ENCODE data around the gene THRA. TPM values are rescaled to one million over a fixed set of nuclear protein-coding genes. Genes with fewer than 3 reads are reported as not detected.

Gene THRA
- total RNA-seq, 2 experiments from 2014 or later, result 5.9 to 8.3 TPM

DNA sequence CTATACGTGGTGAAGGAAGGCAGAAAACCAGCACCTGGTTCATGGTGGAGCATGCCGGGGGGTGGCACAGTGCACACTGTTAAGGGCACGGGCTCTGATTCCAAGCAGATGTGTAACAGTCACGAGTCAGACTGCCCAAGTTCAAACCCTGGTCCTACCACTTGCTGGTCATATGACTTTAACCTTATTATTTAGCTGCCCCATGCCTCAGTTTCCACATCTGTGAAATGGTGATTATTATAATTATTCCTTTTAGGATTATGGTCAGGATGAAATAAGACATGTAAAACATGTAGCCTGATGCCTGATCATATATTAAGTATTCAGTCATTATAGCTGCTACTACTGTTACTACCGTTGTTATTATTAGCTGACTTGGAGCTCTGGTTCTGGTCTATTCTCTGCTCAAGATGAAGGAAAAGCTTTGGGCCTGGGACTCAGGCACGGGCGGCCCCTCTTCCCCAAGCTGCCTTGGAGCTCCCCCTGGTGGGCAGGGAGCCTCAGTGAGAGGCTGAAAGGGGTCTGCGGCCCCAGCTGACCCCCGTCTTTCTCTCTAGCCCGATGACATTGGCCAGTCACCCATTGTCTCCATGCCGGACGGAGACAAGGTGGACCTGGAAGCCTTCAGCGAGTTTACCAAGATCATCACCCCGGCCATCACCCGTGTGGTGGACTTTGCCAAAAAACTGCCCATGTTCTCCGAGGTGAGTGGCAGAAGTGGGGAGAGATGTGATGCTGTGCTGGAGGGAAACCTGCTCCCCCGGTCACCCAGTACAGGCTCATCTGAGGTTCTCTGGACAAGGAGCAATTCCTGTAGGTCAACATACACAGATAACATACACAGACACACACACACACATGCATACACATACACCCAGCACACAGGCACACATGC is 23.6 kb downstream of the THRA start:
- Mint-ChIP-seq H3K4me1 (no peaks in the 10 kb centered on the region), H3K27ac (no peak overlapping the region), H3K4me3 (no peak overlapping the region), H3K9me3 (ENCODE audit: low read depth) (no peaks in the 10 kb centered on the region), H3K36me3 (peaks cover 1% of the 10 kb centered on the region), H3K27me3 (no peaks in the 10 kb centered on the region)
- ATAC-seq (peak; percentile 63), DNase-seq (peak; percentile 66)
- CTCF ChIA-PET, result interaction anchor here (0.7 to 4.1 kb wide), 23 partner anchors 9 to 82 kb away, joined by 3 to 59 read pairs (median 4); partner anchors contain the start of genes CSF3, MED24, NR1D1 and THRA

DNA sequence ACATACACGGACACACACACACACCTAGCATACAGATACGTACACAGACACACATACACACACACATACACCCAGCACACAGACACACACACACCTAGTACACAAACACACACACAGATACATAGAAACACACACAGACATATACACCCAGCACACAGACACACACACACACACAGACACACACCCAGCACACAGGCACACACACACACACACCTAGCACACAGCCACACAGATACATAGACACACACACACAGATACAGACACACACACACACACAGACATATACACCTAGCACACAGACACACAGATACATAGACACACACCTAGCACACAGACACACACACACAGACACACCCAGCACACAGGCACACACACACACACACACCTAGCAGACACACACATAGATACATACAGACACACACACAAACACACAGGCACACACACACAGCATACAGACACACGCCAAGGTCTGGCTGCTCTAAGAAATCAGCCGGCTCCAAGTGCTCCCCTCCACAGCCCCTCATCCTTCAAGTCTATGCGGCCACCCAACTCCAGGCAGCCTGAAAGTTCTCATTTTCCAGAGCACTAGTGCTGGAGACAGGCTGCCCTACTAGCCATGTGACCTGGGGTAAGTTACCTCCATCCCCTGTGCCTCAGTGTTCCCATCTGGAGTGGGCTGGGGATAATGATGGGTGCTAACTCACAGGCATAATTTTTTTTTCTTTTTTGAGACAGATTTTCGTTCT is 24.5 kb downstream of the THRA start:
- Mint-ChIP-seq H3K4me1 (no peaks in the 10 kb centered on the region), H3K4me3 (no peak overlapping the region), H3K27ac (no peak overlapping the region), H3K27me3 (no peaks in the 10 kb centered on the region), H3K9me3 (ENCODE audit: low read depth) (no peaks in the 10 kb centered on the region), H3K36me3 (peaks cover 1% of the 10 kb centered on the region)
- CTCF ChIA-PET, result interaction anchor here (0.8 to 4.1 kb wide), 14 partner anchors 11 to 82 kb away, joined by 3 to 59 read pairs (median 4); partner anchors contain the start of genes CSF3 and MED24
- no peak for DNase-seq
- no peak for ATAC-seq

DNA sequence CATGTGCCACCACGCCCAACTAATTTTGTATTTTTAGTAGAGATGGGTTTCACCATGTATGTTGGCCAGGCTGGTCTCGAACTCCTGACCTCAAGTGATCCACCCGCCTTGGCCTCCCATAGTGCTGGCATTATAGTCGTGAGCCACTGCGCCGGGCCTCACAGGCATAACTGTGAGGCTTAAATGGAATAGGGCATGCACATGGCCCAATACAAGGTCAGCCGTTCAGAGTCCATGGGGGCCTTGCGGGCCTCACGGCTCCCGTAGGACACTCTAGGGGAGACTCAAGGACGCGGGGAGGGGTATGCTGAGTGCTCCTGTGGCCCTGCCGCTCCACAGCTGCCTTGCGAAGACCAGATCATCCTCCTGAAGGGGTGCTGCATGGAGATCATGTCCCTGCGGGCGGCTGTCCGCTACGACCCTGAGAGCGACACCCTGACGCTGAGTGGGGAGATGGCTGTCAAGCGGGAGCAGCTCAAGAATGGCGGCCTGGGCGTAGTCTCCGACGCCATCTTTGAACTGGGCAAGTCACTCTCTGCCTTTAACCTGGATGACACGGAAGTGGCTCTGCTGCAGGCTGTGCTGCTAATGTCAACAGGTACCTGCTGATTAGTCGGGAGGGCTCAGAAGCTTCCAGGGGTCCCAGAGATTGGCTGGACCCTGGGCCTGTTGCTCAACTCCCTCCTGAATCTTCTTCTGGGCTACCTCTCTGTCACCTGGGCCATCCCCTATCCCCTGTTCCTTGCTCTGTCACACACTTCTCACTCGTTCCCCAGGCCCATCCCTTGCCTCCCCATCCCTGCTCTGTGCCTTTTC is 25.3 kb downstream of the THRA start:
- no peak overlapping the region for H3K27ac Mint-ChIP-seq
- peaks cover 1% of the 10 kb centered on the region for H3K36me3 Mint-ChIP-seq
- H3K4me3 Mint-ChIP-seq, result no peak overlapping the region
- no peaks in the 10 kb centered on the region for H3K27me3 Mint-ChIP-seq
- CTCF ChIA-PET, result interaction anchor here (0.8 to 0.9 kb wide), 2 partner anchors 13 to 25 kb away, joined by 3 read pairs; no protein-coding TSS in a partner anchor
- ATAC-seq (no peak), DNase-seq (no peak)
- no peaks in the 10 kb centered on the region for H3K4me1 Mint-ChIP-seq
- no peaks in the 10 kb centered on the region for H3K9me3 Mint-ChIP-seq (ENCODE audit: low read depth)

DNA sequence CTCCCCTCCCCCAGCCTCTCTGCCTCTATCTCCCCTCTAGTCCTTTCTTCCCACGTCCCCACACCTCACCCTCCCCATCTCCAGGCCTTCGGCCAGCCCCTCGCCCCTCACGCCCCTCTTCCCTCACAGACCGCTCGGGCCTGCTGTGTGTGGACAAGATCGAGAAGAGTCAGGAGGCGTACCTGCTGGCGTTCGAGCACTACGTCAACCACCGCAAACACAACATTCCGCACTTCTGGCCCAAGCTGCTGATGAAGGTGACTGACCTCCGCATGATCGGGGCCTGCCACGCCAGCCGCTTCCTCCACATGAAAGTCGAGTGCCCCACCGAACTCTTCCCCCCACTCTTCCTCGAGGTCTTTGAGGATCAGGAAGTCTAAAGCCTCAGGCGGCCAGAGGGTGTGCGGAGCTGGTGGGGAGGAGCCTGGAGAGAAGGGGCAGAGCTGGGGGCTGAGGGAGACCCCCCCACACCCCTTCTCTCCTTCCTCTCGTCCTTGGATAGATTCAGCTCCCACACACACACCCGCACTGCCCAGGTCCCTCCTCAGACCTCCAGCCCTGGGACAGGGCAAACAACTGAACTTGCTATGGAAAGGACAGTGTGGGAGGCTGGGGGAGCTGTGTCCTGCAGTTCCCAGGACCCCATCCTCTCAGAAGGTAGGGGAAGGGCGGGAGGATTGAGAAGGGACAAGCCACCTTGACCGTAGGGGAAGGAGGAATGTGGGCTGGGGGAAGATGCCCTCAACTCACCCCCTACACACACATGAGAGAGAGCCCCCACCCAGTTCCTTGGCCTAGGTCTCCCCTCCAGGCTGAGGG is 26.5 kb downstream of the THRA start:
- ATAC-seq (no peak), DNase-seq (no peak)
- Mint-ChIP-seq H3K27ac (no peak overlapping the region), H3K9me3 (ENCODE audit: low read depth) (no peaks in the 10 kb centered on the region), H3K4me3 (no peak overlapping the region), H3K4me1 (peaks cover 3% of the 10 kb centered on the region), H3K36me3 (peaks cover 9% of the 10 kb centered on the region), H3K27me3 (no peaks in the 10 kb centered on the region)
- CTCF ChIA-PET, result interaction anchor here (0.5 to 1.5 kb wide), 6 partner anchors 11 to 26 kb away, joined by 3 to 5 read pairs (median 3); partner anchors contain the start of gene NR1D1

- Mint-ChIP-seq H3K4me3 (no peak overlapping the region), H3K9me3 (ENCODE audit: low read depth) (no peaks in the 10 kb centered on the region), H3K36me3 (peaks cover 15% of the 10 kb centered on the region), H3K27me3 (no peaks in the 10 kb centered on the region), H3K27ac (no peak overlapping the region), H3K4me1 (peaks cover 12% of the 10 kb centered on the region)
- DNase-seq, result no peak
- CTCF ChIA-PET, result interaction anchor here (1.0 to 2.0 kb wide), 5 partner anchors 10 to 77 kb away, joined by 3 to 14 read pairs (median 4); partner anchors contain the start of gene NR1D1
- ATAC-seq, result no peak
Measured at GRCh38 chr17:40090237-40091119, 27.7 kb downstream of the THRA start.

- Mint-ChIP-seq H3K27ac (no peak overlapping the region), H3K9me3 (ENCODE audit: low read depth) (no peaks in the 10 kb centered on the region), H3K36me3 (peaks cover 22% of the 10 kb centered on the region), H3K4me3 (no peak overlapping the region), H3K27me3 (no peaks in the 10 kb centered on the region), H3K4me1 (peaks cover 26% of the 10 kb centered on the region)
- CTCF ChIA-PET, result interaction anchor here (0.7 to 2.0 kb wide), 3 partner anchors 16 to 39 kb away, joined by 3 to 14 read pairs (median 4); no protein-coding TSS in a partner anchor
- ATAC-seq (no peak), DNase-seq (no peak)
Measured at GRCh38 chr17:40091691-40092397, 29.1 kb downstream of the THRA start.

DNA sequence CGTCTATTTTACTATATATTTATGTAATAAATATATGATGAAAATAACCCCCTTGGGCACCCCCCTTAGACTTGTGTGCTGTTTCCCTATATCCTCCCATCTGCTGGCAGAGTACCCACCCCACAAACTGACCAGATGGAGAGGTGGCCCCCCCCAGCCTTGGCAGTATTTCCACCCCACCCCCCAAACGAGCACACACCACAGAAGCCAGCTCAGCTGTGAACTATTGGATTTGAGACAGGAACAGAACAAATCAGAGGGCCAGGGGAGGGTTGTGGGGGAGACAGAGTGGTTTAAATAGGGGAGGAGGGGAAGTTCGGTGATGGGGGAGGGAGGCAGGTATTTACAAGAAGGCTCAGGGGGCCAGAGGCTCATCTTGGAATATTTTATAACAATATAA is 29.8 kb downstream of the THRA start:
- Mint-ChIP-seq H3K27ac (no peak overlapping the region), H3K4me1 (peaks cover 33% of the 10 kb centered on the region), H3K36me3 (peaks cover 27% of the 10 kb centered on the region), H3K9me3 (ENCODE audit: low read depth) (no peaks in the 10 kb centered on the region), H3K27me3 (no peaks in the 10 kb centered on the region), H3K4me3 (no peak overlapping the region)
- CTCF ChIA-PET, result interaction anchor here (0.7 to 1.9 kb wide), 3 partner anchors 17 to 39 kb away, joined by 3 to 7 read pairs (median 4); no protein-coding TSS in a partner anchor
- DNase-seq (no peak), ATAC-seq (no peak)

GRCh38 chr17:40093005-40093579 is 30.3 kb downstream of the THRA start:
- Mint-ChIP-seq H3K9me3 (ENCODE audit: low read depth) (no peaks in the 10 kb centered on the region), H3K27ac (peak overlapping the region; percentile 13), H3K4me3 (no peak overlapping the region), H3K27me3 (no peaks in the 10 kb centered on the region), H3K36me3 (peaks cover 28% of the 10 kb centered on the region), H3K4me1 (peaks cover 38% of the 10 kb centered on the region)
- no peak for ATAC-seq
- CTCF ChIA-PET, result interaction anchor here (0.7 to 1.9 kb wide), 6 partner anchors 10 to 40 kb away, joined by 3 to 7 read pairs (median 4); no protein-coding TSS in a partner anchor
- DNase-seq, result no peak

- Mint-ChIP-seq H3K36me3 (peaks cover 28% of the 10 kb centered on the region), H3K4me1 (peaks cover 44% of the 10 kb centered on the region), H3K27me3 (no peaks in the 10 kb centered on the region), H3K27ac (peak overlapping the region; percentile 13), H3K4me3 (no peak overlapping the region), H3K9me3 (ENCODE audit: low read depth) (no peaks in the 10 kb centered on the region)
- no peak for ATAC-seq
- DNase-seq, result no peak
- CTCF ChIA-PET, result interaction anchor here (1.0 to 1.9 kb wide), 6 partner anchors 10 to 41 kb away, joined by 3 to 7 read pairs (median 4); no protein-coding TSS in a partner anchor
Measured at GRCh38 chr17:40093580-40094201, 30.9 kb downstream of the THRA start.

- peaks cover 27% of the 10 kb centered on the region for H3K36me3 Mint-ChIP-seq
Measured at GRCh38 chr17:40094874-40095273, 32.1 kb downstream of the THRA start.

More at GRCh38 chr17:40094874-40095273, 32.1 kb downstream of the THRA start:
- Mint-ChIP-seq H3K27me3 (no peaks in the 10 kb centered on the region), H3K4me1 (peaks cover 56% of the 10 kb centered on the region), H3K27ac (peak overlapping the region; percentile 85), H3K9me3 (ENCODE audit: low read depth) (no peaks in the 10 kb centered on the region), H3K4me3 (no peak overlapping the region)
- CTCF ChIA-PET, result interaction anchor here (1.3 to 9.5 kb wide), 6 partner anchors 9 to 97 kb away, joined by 3 to 164 read pairs (median 10); no protein-coding TSS in a partner anchor
- ATAC-seq (no peak), DNase-seq (no peak)

All from activated CD8-positive, alpha-beta memory T cell treated with anti-CD3 and anti-CD28 coated beads, Interleukin-2, amount 10 ng/mL, durations not matched to agents 7 days and 5 days (primary cell).